Astrocyte (in vitro differentiated cells and primary cell): ENCODE data around the gene CD99. TPM values are rescaled to one million over a fixed set of nuclear protein-coding genes. Genes with fewer than 3 reads are reported as not detected.

ENCODE experiments used
- DNase-seq: peaks from one replicate; pipeline ENCODE4 v3.0.0-alpha.2; 2010; ENCODE audit warnings: low read depth
- FAIRE-seq: peaks from 2 replicates; lab custom pipeline; 2011; peaks lifted over from hg19 to GRCh38; lab: Jason Lieb, UNC
- H2AFZ ChIP-seq: 2 replicates; pipeline ENCODE4 v1.6.0; 2012; ENCODE audit warnings: low read depth, low read length, inconsistent platforms
- H3K27ac ChIP-seq: 2 replicates; pipeline ENCODE4 v1.5.1; 2011; ENCODE audit warnings: low read depth, low read length, inconsistent platforms
- H3K27me3 ChIP-seq: 2 replicates; pipeline ENCODE4 v1.6.0; 2011; ENCODE audit warnings: low read length, inconsistent platforms; ENCODE audit not compliant: insufficient read depth
- H3K36me3 ChIP-seq: 2 replicates; pipeline ENCODE4 v1.5.1; 2011; ENCODE audit warnings: low read length, inconsistent platforms; ENCODE audit not compliant: insufficient read depth
- H3K4me1 ChIP-seq: 2 replicates; pipeline ENCODE4 v1.5.1; 2011; ENCODE audit warnings: low read length, inconsistent platforms; ENCODE audit not compliant: insufficient read depth
- H3K4me2 ChIP-seq: 2 replicates; pipeline ENCODE4 v1.6.0; 2012; ENCODE audit warnings: low read length, inconsistent platforms
- H3K4me3 ChIP-seq: 2 replicates; pipeline ENCODE4 v1.5.1; 2011; ENCODE audit warnings: low read depth, mild to moderate bottlenecking, low read length, inconsistent platforms; ENCODE audit not compliant: insufficient read depth
- H3K79me2 ChIP-seq: 2 replicates; pipeline ENCODE4 v1.6.0; 2012; ENCODE audit warnings: mild to moderate bottlenecking, low read length, inconsistent platforms; ENCODE audit not compliant: insufficient read depth
- H3K9ac ChIP-seq: 2 replicates; pipeline ENCODE4 v1.6.0; 2012; ENCODE audit warnings: mild to moderate bottlenecking, low read length, inconsistent platforms
- H3K9me3 ChIP-seq: 2 replicates; pipeline ENCODE4 v1.5.1; 2012; ENCODE audit warnings: low read depth, mild to moderate bottlenecking, low read length, inconsistent platforms; ENCODE audit not compliant: insufficient read depth
- H4K20me1 ChIP-seq: 2 replicates; pipeline ENCODE4 v1.6.0; 2012; ENCODE audit warnings: low read length, inconsistent platforms; ENCODE audit not compliant: insufficient read depth
- H3K27ac Mint-ChIP-seq: one replicate; pipeline ENCODE4 v1.8.0; 2021; ENCODE audit warnings: mild to moderate bottlenecking, mixed read lengths; ENCODE audit not compliant: unreplicated experiment
- H3K27me3 Mint-ChIP-seq: one replicate; pipeline ENCODE4 v1.8.0; 2021; ENCODE audit warnings: low read depth, mixed read lengths; ENCODE audit not compliant: unreplicated experiment
- H3K36me3 Mint-ChIP-seq: one replicate; pipeline ENCODE4 v1.8.0; 2021; ENCODE audit warnings: low read depth, mixed read lengths; ENCODE audit not compliant: unreplicated experiment
- H3K4me1 Mint-ChIP-seq: one replicate; pipeline ENCODE4 v1.8.0; 2021; ENCODE audit warnings: low read depth, mixed read lengths; ENCODE audit not compliant: unreplicated experiment
- H3K4me3 Mint-ChIP-seq: one replicate; pipeline ENCODE4 v1.8.0; 2021; ENCODE audit warnings: mild to moderate bottlenecking, moderate library complexity, mixed read lengths; ENCODE audit not compliant: unreplicated experiment
- H3K9me3 Mint-ChIP-seq: one replicate; pipeline ENCODE4 v1.8.0; 2021; ENCODE audit warnings: mild to moderate bottlenecking, mixed read lengths; ENCODE audit not compliant: unreplicated experiment
- CTCF ChIP-seq: IDR thresholded peaks from 2 replicates; pipeline ENCODE4 v1.5.1; 2011; ENCODE audit warnings: low read depth, mild to moderate bottlenecking, inconsistent platforms, low read length, moderate library complexity; ENCODE audit not compliant: insufficient read depth
- EZH2 ChIP-seq: IDR thresholded peaks from 2 replicates; pipeline ENCODE4 v1.6.1; 2012; ENCODE audit warnings: mild to moderate bottlenecking, low read length, inconsistent platforms; ENCODE audit not compliant: insufficient read depth
- total RNA-seq: library from RNA; stranded (reverse); gene quantifications from 2 replicates; pipeline ENCODE4 v1.2.1, GENCODE V29; 2021

The CD99 gene
- total RNA-seq, 1 donor from 2014 or later: 448 TPM

GRCh38 chrX:2697741-2698299, 6.7 kb downstream of the CD99 start:
- peaks cover 46% of the 10 kb centered on the region for H3K4me1 ChIP-seq
- H3K4me3 Mint-ChIP-seq: no peak overlapping the region
- no peak overlapping the region for H3K27ac ChIP-seq
- H3K4me1 Mint-ChIP-seq: peaks cover 33% of the 10 kb centered on the region
- H3K4me3 ChIP-seq: no peak overlapping the region
- no peaks in the 10 kb centered on the region for H3K27me3 ChIP-seq
- peaks cover 3% of the 10 kb centered on the region for H3K9me3 Mint-ChIP-seq
- no peak for FAIRE-seq
- peaks cover 95% of the 10 kb centered on the region for H3K79me2 ChIP-seq
- H3K9ac ChIP-seq: peak overlapping the region; percentile 55
- no peaks in the 10 kb centered on the region for H3K27me3 Mint-ChIP-seq
- peaks cover 4% of the 10 kb centered on the region for H3K36me3 ChIP-seq
- H3K9me3 ChIP-seq: no peaks in the 10 kb centered on the region
- H2AFZ ChIP-seq: no peak overlapping the region
- H3K36me3 Mint-ChIP-seq: peaks cover 26% of the 10 kb centered on the region
- TF ChIP-seq EZH2 (no peak), CTCF (no peak)
- DNase-seq: peak; percentile 33
- peaks cover 89% of the 10 kb centered on the region for H4K20me1 ChIP-seq
- H3K4me2 ChIP-seq: peak overlapping the region; percentile 81
- no peak overlapping the region for H3K27ac Mint-ChIP-seq

GRCh38 chrX:2698604-2699003, 7.5 kb downstream of the CD99 start:
- Histone ChIP-seq H3K79me2 (peaks cover 95% of the 10 kb centered on the region), H4K20me1 (peaks cover 88% of the 10 kb centered on the region)

More at GRCh38 chrX:2698604-2699003, 7.5 kb downstream of the CD99 start:
- no peaks in the 10 kb centered on the region for H3K27me3 Mint-ChIP-seq
- Histone ChIP-seq H3K4me1 (peaks cover 46% of the 10 kb centered on the region), H3K36me3 (peaks cover 4% of the 10 kb centered on the region), H3K27ac (no peak overlapping the region), H2AFZ (no peak overlapping the region), H3K4me2 (no peak overlapping the region), H3K9ac (no peak overlapping the region), H3K27me3 (no peaks in the 10 kb centered on the region), H3K9me3 (no peaks in the 10 kb centered on the region), H3K4me3 (no peak overlapping the region)
- TF ChIP-seq EZH2: no peak
- TF ChIP-seq CTCF: no peak
- DNase-seq (no peak), FAIRE-seq (no peak)
- no peak overlapping the region for H3K4me3 Mint-ChIP-seq
- peaks cover 3% of the 10 kb centered on the region for H3K9me3 Mint-ChIP-seq
- peak overlapping the region; percentile 10 for H3K27ac Mint-ChIP-seq
- peaks cover 26% of the 10 kb centered on the region for H3K4me1 Mint-ChIP-seq
- H3K36me3 Mint-ChIP-seq: peaks cover 26% of the 10 kb centered on the region
